Glomerular visceral epithelial cell (primary cell): Measurements from ENCODE around the gene HJV.
"Not testable (repeated sequence)": the region's sequence is repeated elsewhere in the genome, so short reads cannot be mapped to it uniquely, and the experiment has no call there.

Source experiments
- DNase-seq: peaks from one replicate; pipeline ENCODE4 v3.0.0-alpha.2; 2016; ENCODE audit errors: extremely low spot score

Gene HJV, protein sequence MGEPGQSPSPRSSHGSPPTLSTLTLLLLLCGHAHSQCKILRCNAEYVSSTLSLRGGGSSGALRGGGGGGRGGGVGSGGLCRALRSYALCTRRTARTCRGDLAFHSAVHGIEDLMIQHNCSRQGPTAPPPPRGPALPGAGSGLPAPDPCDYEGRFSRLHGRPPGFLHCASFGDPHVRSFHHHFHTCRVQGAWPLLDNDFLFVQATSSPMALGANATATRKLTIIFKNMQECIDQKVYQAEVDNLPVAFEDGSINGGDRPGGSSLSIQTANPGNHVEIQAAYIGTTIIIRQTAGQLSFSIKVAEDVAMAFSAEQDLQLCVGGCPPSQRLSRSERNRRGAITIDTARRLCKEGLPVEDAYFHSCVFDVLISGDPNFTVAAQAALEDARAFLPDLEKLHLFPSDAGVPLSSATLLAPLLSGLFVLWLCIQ

DNA sequence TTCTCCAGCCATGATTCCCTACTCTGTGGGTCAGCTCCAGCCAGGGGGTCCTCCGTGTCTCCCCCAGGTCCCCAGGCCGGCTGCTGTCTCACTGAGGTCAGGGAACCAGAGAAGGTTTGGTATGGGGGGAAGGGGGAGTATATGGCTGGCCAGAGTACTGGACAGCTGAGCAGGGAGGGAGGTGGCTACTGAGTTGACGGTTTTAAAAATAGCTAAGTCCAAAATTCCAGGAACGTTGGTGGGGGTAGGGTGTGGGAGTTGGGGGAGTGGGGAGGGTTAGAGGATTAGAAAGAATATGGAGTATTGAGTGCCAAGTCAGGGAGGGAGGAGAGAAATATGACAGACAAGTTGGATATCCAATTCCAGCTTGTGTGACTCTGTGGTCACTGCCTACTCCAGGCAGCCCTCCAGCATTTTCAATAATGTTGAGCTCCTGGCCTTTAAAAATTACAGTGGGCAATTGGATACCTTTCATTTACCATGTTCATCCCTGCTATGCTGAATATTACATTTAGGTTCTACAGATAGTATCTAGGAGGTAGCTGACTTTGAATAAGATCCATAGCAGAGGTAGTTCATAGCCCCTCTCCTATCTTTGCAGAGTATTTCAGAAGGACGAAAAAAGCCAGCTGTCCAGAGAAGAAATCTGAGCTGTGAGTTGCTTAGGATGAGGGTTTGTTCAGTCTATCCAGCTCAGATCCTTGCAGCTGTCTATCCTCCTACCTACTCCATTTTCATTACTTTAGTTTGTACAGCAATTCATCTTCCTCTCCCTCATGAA lies at the start of gene HJV:
Gene HJV (minus strand): TSS at position 114 of the 781 bp plus-strand sequence. CDS start 1,504 bp downstream, outside the sequence.
- no peak for DNase-seq

DNA sequence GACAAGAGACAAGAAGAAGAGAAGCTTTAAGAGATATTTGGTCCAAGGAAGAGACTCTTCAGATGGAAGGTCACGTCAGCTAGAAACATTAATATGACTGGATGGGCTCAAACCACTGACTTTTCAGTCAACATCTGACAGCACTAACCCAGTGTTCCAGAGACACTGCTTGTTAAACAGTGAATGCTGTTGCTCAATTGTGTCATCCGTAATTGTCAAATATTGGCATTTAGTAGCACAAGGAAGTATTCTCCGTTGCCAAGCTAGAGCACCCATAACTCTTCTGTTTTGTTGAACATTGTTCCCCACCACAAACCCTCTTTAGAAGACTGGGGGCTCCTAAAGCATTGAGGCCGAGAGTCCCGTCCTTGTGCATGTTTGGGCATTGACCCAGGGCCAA lies 37.6 kb upstream of the HJV start:
- DNase-seq: not testable (repeated sequence)

DNA sequence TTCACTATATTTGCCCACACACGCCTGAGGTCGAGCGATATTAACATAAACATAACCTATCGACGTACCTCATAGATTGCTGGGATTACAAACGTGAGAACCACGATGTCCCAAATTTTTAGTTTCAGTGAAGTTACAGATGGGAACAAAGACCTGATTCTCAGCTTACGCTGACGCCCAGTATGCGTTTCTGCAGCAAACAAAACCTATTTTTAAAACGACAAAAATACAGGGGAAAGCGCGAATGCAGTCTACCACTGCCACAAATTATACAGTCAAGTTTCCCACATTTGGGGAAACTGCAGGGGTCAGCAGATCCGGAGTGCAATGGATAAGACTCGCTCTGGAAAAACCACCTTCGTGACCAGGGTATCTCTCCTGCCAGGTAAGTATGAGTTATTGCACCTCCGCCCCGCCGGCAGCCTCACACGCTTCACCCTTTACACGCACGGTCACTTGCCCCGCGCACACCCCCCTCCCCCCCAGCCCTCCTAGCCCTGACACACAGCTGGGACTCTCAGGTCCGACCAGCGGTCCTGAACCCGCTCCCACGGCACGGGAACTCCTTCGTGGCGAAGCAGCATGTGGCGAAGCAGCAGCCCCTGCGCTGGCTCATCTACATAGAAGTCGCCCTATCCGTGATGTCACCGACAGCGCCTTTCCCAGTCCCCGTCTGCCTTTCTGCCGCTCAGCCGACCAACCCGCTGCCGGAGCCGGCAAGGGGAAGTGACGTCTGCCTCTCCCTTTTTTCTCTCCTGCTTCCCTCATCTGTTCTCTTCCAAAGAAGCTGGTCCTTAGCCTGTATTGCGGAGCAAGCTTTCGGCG lies 30.5 kb upstream of the HJV start:
- DNase-seq: peak; percentile 96

DNA sequence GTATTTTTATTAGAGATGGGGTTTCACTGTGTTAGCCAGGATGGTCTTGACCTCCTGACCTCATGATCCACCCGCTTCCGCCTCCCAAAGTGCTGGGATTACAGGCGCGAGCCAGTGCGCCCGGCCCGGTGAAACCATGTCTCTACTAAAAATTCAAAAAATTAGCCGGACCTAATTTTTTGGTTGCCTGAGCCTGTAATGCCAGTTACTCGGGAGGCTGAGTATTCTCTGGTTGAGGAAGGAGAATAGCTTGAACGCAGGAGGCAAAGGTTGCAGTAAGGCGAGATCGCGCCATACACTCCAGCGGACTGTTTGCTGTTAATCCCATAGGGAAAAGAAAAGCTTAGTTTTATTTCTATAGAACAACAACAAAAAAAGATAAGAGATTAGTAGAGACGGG lies 29.9 kb upstream of the HJV start:
- DNase-seq: no peak

DNA sequence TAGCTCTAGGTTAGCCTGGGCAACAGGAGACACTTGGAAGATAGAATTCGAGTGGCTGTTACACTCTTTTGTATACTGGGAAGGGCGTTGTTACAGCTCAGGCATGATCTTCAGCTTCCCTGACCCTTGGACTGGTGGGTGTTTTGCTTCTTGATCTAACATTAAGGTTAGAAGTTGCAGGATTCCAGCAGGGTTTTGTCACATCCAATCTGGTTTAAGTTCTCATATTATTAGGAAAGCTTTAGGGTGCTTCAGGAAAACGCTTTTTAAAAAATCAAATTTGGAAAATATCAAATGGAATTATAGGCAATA lies 29.1 kb upstream of the HJV start:
- not testable (repeated sequence) for DNase-seq

DNA sequence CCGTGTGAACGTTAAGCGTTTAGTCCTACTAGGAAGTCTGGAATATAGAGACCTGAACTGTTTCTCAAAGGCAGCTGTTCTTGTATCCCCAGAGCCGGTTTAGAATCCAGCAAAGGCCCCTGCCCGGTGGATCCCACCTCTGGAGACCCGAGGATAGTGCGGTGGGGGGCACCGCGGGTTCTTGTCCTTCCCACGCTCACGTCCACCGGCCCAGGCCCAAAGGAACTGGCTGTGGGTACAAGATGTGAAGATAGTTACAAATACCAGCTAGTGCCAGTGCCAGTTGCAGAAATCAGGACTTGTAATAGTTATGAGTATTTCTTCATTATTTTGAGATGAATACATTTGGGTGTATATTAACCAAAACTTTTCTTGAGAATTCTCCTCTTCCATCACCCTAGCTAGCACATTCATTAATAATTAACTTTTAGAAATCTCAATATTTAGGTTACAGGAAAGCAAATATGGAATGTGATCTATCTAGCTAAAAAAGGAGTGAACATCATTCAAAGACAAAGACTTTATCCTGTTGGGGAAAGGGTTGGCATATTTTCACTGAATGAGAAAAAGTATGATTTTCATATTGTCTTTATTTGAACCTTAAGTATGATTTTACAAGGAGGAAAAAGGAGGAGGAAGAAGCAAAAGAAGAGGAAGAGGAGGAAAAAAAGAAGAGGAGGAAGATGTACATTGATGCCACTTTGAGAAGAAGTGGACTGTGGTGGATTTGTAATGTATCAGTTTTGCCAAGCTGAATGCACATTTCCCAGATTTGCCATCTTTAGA lies 28.5 kb upstream of the HJV start:
- peak; percentile 15 for DNase-seq

DNA sequence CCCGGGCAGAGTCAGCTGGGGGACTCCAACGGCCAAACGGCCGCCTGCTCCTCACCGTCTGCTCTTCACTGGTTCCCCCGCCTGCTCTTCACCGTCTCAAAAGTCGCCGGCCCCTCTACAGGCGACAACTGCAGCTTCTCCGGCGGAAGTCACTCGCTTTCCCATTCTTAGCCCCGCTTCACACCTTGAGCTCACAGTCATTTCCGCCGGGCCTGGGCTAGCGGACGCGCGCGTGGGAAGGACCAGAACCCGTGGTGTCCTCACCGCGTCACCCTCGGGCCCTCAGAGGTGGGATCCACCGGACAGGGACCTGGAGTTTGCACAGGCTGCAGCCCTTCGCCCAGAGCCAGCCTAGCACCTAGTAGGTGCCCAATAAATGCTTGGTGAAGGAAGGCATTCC lies 27.9 kb upstream of the HJV start:
- no peak for DNase-seq

DNA sequence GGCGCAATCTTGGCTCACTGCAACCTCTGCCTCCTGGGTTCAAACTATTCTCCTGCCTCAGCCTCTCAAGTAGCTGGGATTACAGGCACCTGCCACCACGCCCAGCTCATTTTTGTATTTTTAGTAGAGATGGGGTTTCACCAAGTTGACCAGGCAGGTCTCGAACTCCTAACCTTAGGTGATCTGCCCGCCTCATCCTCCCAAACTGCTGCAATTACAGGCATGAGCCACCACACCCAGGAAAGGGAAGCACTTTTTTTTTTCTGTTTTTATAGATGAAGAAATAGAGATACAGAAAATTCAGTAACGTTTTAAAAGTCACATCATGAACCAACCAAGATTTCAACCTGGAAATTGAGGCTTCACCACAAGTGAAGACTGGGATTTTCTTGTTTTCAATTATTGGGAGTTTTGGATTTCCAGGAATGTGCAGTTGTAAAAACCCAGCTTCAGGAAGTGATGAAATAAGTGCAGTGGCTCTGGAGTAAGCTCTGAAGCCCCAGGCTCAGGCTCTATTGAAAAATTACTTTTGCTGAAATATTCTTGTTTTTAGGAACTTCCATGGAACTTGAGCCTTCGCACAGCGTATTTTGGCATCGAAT lies 27.1 kb upstream of the HJV start:
- DNase-seq: not testable (repeated sequence)

DNA sequence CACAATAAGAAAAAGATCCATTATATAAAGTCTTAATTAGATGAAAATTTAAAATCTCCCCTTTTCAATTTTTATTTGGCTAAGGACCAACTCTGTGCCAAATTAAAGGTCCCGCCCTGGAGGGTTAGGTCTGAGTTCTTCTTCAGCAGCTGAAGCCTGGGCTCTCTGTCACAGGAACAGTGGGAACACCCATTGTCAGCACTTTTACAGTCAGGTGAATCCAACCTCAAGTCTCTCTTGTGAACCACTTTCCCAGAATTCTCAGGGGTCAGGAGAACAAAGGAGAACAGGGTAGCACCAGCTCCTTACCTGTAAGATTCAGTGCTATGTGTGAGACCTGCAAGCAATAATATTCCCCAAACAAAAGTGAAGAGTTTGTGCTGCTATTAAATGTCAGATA lies 25.1 kb upstream of the HJV start:
- DNase-seq: no peak

DNA sequence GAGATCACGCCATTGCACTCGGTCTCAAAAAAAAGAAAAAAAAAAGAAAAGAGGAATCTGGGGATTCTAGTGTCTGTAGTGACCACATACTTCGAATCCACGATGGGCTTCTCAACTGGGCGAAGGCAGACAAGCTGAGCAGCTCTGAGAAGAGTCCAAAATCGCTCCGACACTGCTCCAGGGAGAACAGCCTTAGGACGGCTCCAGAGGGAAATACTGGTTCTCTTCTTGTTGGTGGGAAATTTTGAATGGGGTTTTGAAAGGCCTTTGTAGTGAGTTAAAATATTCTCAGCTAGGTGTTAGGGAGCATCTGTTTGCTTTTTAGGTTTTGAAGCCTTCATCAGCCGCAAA lies 18.3 kb upstream of the HJV start:
- no peak for DNase-seq

DNA sequence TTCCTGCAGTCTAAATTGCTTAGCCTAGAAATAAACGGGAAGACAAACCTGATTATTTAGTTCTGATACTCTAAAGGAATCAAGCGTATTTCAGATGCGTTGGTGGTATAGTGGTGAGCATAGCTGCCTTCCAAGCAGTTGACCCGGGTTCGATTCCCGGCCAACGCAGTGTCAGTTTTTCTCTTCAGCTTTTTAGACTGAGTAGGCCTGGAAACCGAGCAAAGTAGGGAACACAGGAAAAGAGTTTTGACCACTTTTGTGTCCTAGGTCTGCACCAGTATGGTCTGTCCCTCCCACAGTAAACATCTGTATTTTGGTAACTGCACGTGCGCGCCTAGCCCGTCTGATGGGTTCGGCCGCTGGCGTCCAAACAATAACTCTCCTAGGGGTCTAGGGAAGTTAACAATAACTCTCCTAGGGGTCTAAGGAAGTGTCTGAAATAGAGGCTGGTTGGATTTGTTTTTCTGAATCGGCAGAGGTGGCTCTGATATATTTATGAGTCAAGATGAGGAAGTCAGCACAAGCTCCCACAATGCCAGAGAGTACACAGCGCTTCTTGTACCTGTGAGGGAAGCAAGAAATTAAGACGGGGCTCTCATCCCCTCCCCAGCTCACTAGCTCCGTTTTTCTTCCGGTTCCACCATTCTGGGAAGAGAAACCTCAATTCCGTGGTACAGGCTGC lies 15.6 kb upstream of the HJV start:
- peak; percentile 92 for DNase-seq

DNA sequence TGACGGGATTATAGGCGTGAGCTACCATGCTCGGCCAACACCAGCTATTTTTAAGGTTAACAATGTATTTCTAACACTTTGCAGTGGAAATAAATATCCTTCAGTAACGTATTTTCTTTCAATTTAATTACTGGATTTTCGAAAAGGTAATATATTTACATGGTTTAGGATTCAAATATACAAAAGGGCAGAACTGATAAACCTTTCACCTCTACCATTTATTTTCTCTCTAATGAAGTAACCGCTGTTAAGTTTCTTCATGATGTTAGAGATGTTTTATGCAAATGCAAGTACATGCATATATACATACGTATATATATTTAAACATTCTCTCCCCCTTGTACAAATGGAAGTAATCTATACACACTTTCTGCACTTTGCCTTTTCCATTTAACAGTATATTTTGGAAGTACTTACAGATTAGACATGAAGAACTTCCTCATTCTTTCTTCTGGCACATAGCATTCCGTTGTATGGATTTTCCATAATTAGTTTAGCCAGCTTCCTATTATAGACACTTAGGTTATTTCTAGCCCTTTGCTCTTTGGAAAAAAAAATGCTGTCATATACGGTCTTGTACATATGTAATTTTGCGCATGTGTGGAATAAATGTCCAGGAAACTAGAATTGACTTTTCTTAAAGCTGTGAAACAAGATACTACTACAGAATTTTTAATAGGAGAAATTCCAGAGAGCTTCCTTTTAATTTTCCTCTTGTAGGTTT lies 14.9 kb upstream of the HJV start:
- no peak for DNase-seq

DNA sequence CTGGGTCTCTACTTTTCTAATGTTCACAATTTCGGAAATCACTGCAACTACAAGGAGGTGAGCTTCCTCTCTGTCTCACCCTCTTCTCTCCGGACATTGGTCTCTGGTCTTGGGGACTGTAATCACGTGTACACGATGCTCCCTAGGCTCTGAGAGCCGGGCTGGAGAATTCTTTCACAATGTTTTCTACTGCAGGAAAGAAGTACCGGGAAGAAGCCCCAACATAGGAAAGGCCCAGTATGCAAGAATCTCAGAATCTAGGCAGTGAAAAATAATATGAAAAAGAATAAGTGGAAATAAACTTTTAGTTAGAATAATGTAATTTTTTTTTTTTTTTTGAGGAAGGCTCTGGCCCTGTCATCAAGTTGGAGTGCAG lies 13.5 kb upstream of the HJV start:
- no peak for DNase-seq

DNA sequence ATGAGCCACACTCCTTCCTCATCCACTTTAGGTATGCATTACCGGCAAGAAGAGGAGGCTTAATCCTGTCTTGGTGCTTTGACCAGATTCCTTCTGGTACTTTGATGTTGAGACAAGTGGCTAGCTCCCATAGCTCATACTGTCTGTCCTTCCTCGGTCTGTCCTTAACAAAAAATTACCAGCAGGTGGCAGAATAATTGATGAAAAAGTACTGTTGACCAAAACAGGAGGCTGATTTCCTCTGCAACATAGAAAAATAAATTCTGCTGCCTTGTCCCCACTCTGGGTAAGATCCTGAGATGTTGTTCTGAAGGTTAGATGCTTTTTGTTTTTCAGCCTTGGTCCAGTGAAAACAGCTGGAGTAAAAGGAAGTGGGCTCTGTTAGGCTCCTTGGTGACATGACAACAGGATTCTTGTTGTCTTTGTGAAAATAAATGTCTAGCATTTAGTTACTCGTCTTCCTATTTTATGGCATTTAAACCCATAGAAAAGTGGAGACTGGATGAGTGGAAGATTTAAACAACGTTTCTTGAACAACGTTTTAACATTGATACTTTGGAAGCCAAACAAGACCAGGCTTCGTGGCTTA lies 11.2 kb upstream of the HJV start:
- peak; percentile 60 for DNase-seq

DNA sequence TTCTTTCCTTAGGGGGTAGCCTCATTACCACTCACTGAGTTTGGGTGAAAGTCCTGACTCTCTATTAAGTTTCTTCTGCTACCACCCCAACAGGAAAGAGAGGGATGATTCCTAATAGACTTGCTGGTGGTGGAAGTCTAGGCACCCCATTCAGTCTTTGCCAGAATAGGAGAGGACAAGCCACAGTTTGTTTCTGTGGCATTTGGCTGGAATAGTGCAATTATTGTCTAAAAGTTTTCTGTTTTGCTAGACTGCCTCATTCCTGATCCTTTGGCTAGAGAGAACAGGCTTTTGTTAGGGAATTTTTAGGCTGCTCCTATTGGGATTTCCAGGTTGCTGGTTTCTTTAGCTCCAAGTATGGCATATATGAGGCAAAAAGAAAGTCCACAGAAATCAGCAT lies 9.9 kb upstream of the HJV start:
- DNase-seq: no peak

DNA sequence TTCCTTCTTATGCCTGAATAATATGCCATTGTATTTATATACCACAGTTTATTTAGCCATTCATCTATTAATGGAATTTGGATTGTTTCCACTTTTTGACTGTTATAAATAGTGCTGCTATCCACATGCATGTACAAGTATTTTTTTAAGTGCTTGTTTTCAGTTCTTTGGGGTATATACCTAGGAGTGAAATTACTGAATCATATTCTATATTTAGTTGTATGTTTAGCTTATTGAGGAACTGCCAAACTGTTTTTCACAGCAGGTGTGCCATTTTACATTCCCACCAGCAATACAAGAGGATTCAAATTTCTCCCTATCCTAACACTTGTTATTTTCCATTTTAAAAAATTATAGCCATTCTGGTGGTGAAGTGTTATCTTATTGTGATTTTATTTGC lies 7.6 kb upstream of the HJV start:
- DNase-seq: no peak

DNA sequence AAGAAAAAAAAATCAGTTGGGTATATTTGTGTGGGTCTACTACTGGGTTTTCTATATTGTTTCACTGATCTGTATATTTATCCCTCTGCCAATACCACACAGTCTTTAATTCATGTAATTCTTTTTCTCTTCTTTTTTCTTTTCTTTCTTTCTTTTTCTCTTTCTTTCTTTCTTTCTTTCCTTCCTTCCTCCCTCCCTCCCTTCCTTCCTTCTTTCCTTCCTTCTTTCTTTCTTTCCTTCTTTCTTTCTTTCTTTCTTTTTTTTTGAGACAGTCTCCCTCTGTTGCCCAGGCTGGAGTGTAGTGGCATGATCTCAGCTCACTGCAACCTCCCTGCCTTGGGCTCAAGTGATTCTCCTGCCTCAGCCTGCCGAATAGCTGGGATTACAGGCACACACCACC lies 5.1 kb upstream of the HJV start:
- DNase-seq: not testable (repeated sequence)

DNA sequence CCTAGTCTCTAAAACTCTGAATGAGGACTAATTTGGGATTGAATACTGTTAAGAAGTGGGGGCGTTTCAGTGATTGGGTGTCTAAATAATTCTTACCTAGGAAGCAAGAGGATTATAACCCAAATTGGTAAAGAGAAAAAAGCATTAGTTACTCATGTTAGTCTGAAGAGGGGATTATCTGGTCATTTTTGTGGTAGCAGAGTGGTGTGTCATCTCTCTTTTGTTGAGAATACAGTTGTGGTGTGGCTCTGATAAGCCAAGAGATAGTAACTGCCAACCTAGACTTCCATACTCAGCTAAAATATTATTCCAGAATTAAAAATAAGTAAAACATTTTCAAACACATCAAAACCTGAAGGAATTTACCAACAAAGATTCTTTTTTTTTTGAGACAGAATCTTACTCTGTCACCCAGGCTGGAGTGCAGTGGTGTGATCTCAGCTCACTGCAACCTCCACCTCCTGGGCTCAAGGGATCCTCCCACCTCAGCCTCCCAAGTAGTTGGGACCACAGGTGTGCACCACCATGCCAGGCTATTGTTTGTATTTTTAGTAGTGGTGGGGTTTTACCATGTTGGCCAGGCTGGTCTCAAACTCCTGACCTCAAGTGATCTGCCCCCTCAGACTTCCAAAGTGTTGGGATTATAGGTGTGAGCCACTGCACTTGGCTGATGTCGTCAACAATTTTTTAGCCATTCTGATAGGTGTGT lies 4.4 kb upstream of the HJV start:
- not testable (repeated sequence) for DNase-seq
